Mammary epithelial cell (primary cell): ENCODE measurements around the gene BAIAP2L1.

Source experiments
- CTCF ChIP-seq, 2 donors: IDR thresholded peaks in 1 of 2; conservative IDR thresholded peaks in 1 of 2; 2 replicates each; pipeline ENCODE4 v1.5.1; 2011 to 2012; ENCODE audit warnings: inconsistent platforms in 2 of 2, low read length in 2 of 2, mild to moderate bottlenecking in 2 of 2, control low read depth in 1 of 2, low read depth in 1 of 2; ENCODE audit not compliant: insufficient read depth in 1 of 2; ENCODE audit errors: extremely low read depth in 1 of 2
- EZH2 ChIP-seq: IDR thresholded peaks from 2 replicates; pipeline ENCODE4 v1.6.1; 2012; ENCODE audit warnings: low read length, inconsistent platforms, borderline replicate concordance

GRCh38 chr7:98394377-98394836, 6.5 kb downstream of the BAIAP2L1 start:
- no peak for TF ChIP-seq CTCF (conservative IDR thresholded peaks at IDR 0.05 in 1 of 2, IDR thresholded peaks at IDR 0.05 in 1 of 2; ENCODE audit: extremely low read depth in 1 of 2, insufficient read depth in 1 of 2, low read depth in 1 of 2, low read length in 2 of 2)
- no peak for TF ChIP-seq EZH2
